Activated T-cell treated with anti-CD3 and anti-CD28 coated beads, Interleukin-2, amount 50 U/mL, for 72 hours (primary cell): ENCODE measurements around the gene FLACC1. TPM values are rescaled to one million over a fixed set of nuclear protein-coding genes. Genes with fewer than 3 reads are reported as not detected.
"Not testable (repeated sequence)": the region's sequence is repeated elsewhere in the genome, so short reads cannot be mapped to it uniquely, and the experiment has no call there.

Experiments
- ATAC-seq, 2 donors: fragments of 150-1000 bp; cut with Tn5 transposase; replicated peaks in 1 of 2; 2 replicates each; pipeline ENCODE4 v1.10.0; 2021; ENCODE audit warnings: moderate library complexity in 2 of 2, mild to moderate bottlenecking in 1 of 2
- DNase-seq, 2 donors: peaks; one replicate each; pipeline ENCODE4 v3.0.0; 2021 to 2022; ENCODE audit warnings: mixed read lengths in 1 of 2
- H3K27ac Mint-ChIP-seq: one replicate; pipeline ENCODE4 v1.8.0; 2022; ENCODE audit warnings: mild to moderate bottlenecking, moderate library complexity, mixed read lengths
- H3K27me3 Mint-ChIP-seq: one replicate; pipeline ENCODE4 v1.8.0; 2022; ENCODE audit warnings: low read depth, mixed read lengths
- H3K36me3 Mint-ChIP-seq, 2 donors: one replicate each; pipeline ENCODE4 v1.8.0; 2022; ENCODE audit warnings: mixed read lengths in 2 of 2, mild to moderate bottlenecking in 1 of 2; ENCODE audit not compliant: insufficient read depth in 2 of 2
- H3K4me1 Mint-ChIP-seq: one replicate; pipeline ENCODE4 v1.8.0; 2022; ENCODE audit warnings: low read depth, mixed read lengths
- H3K4me3 Mint-ChIP-seq, 2 donors: one replicate each; pipeline ENCODE4 v1.8.0; 2022; ENCODE audit warnings: mild to moderate bottlenecking in 2 of 2, mixed read lengths in 2 of 2, moderate library complexity in 2 of 2
- H3K9me3 Mint-ChIP-seq, 2 donors: one replicate each; pipeline ENCODE4 v1.8.0; 2022; ENCODE audit warnings: mixed read lengths in 2 of 2
- total RNA-seq, 2 donors: library from RNA; stranded (reverse); gene quantifications; one replicate each; pipeline ENCODE4 v1.2.3, GENCODE V29; 2022

The FLACC1 gene
- total RNA-seq, 2 donors from 2014 or later = 3.3 to 3.7 TPM

DNA sequence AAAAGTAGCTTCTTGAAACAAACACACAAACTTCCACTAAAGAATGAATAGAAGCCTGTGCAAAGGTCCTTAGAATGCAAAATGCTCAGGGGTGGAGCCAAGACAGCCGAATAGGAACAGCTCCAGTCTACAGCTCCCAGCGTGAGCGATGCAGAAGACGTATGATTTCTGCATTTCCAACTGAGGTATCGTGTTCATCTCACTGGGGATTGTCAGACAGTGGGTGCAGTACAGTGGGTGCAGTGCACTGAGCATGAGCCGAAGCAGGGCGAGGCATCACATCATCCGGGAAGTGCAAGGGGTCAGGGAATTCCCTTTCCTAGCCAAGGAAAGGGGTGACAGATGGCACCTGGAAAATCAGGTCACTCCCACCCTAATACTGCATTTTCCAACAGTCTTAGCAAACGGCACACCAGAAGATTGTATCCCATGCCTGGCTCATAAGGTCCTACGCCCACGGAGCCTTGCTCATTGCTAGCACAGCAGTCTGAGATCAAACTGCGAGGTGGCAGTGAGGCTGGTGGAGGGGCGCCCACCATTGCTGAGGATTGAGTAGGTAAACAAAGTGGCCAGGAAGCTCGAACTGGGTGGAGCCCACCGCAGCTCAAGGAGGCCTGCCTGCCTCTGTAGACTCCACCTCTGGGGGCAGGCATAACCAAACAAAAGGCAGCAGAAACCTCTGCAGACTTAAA lies 66.5 kb downstream of the FLACC1 start:
- DNase-seq, H3K4me3 Mint-ChIP-seq, H3K27me3 Mint-ChIP-seq, ATAC-seq, H3K27ac Mint-ChIP-seq, H3K4me1 Mint-ChIP-seq: not testable (repeated sequence)
- H3K36me3 Mint-ChIP-seq = peaks cover 38 to 57% of the 10 kb centered on the region in 2 donors
- H3K9me3 Mint-ChIP-seq = peaks cover 21 to 23% of the 10 kb centered on the region in 2 donors

DNA sequence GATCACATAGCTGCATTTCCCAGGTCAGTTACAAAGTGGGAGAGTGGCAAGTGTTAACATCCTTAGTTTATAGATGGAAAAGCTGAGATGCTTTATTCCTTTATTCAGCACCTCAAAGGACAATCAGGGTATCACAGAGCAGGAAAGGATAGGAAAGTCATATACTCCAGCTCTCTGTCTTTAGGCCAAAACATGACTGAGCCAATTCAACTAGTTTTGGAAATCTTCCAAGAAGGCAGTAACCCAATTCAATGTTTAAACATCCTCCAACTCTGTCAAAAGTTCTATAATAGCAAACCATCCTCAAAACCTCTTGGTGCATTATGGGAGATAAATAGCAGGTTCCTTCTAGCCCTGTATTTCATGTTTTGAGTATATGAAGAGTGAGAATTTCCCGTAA lies 71.6 kb downstream of the FLACC1 start:
- Mint-ChIP-seq H3K27ac (peak overlapping the region; percentile 5), H3K9me3 (peaks cover 5 to 6% of the 10 kb centered on the region in 2 donors), H3K4me1 (peaks cover 14% of the 10 kb centered on the region), H3K4me3 (no peak overlapping the region), H3K27me3 (no peaks in the 10 kb centered on the region), H3K36me3 (peaks cover 33 to 43% of the 10 kb centered on the region in 2 donors)
- DNase-seq (no peak), ATAC-seq (no peak)

DNA sequence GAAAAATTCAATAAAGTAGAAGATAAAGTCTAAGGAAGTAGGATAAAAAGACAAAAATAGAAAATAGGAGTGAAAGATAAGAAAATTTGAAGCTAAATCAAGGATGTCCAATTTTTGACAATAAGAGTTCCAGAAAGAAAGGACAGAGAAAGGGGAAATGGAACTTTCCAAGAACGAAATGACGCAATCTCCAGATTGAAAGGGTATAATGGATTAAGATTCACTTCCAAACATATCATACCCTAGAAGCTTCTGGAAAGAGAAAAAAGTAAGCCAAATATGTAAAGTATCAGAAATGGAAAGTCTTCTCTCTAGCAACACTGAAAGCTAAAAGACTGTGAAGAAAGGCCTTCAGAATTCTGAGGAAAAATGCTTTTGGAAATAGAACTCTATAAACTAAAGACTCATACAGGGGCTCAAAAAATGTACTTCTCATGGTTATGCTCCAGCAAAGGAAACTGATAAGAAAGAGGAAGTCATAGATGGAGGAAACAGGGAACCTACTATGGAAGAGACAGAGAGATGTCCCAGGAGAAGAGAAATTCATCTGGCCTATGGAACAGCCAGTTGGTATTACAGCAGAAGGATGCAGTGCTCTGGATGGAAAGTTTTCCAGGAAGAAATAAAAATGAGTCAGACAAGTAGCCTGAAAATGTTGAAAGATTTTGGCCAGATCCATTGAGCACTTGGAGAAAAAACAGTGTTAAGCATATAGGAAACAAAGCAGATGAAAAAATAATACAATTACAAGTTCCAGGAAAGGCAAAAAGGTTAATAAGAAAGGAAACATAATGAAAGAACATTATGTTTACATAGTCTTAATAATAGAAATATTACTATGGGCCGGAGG lies 76.7 kb downstream of the FLACC1 start:
- H3K4me3 Mint-ChIP-seq = peak overlapping the region in 1 of 2 donors; percentile 23
- no peak for DNase-seq
- H3K4me1 Mint-ChIP-seq = peaks cover 30% of the 10 kb centered on the region
- H3K36me3 Mint-ChIP-seq = peaks cover 18 to 35% of the 10 kb centered on the region in 2 donors
- H3K27ac Mint-ChIP-seq = peak overlapping the region; percentile 93
- H3K9me3 Mint-ChIP-seq = no peaks in the 10 kb centered on the region
- ATAC-seq = no peak
- H3K27me3 Mint-ChIP-seq = no peaks in the 10 kb centered on the region

DNA sequence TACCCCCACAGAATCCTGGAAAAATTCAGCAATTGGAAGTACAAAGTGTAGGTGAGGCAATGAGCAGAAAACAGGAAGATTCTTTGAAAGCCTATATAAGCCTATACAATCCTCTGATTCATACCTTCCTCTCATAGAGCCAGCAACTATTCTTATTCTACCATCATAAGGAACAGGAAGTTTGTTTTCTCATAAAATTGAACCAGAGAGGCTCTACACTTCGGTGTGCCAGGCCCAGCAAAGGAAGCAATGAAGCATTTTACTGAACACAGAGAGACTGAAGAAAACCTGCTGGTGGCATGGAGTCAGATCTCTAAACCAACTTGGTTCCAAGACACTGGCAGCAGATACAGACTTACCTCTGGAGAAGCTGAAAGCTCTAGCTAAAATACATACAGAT lies 78.1 kb downstream of the FLACC1 start:
- DNase-seq (no peak), ATAC-seq (peak; percentile 76 to 88)
- H3K36me3 Mint-ChIP-seq = peaks cover 12 to 39% of the 10 kb centered on the region in 2 donors

DNA sequence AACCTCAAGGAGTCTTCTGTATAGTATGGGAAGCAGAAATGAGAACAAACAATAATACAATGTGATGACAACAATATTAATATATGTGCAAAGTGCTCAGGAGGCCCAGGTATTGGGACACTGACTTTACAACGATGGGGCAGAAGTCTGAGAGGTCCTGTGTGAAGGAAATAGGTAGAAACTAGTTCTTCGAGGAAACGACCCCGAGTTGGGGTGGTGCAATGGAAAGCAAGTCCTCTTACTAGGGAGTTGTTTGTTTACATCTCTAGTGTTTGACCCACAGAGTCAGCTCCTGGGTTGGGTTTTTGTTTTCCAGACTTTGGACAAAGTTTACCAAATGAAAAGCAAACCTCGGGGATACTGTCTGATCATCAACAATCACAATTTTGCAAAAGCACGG lies 80.6 kb downstream of the FLACC1 start:
- Mint-ChIP-seq H3K36me3 (peaks cover 21 to 56% of the 10 kb centered on the region in 2 donors), H3K4me3 (no peak overlapping the region), H3K4me1 (peaks cover 44% of the 10 kb centered on the region), H3K27me3 (no peaks in the 10 kb centered on the region), H3K27ac (no peak overlapping the region), H3K9me3 (no peaks in the 10 kb centered on the region)
- ATAC-seq (no peak), DNase-seq (no peak)

More for the DNA sequence above, 78.1 kb downstream of the FLACC1 start:
- Mint-ChIP-seq H3K9me3 (no peaks in the 10 kb centered on the region), H3K27me3 (no peaks in the 10 kb centered on the region), H3K4me3 (no peak overlapping the region), H3K27ac (peak overlapping the region; percentile 7), H3K4me1 (peaks cover 22% of the 10 kb centered on the region)

DNA sequence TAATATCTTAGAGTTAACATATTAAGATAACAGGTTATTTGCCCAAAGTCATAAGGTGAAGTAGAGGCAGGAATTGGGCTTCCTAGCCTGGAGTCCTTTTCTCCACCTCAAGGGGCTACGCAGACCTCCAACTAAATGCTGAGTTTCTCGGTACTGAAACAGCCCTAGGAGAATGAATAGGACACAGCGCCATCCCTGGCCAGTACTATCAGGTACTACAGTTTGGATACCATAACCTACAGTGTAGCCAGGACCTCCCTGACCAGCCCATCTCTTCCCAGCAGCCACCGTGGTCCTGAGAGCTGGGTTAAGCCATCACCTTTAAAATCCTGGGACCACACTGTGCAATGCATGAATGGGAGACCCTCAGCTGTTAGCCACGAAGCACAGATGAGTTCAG lies 81.2 kb downstream of the FLACC1 start:
- Mint-ChIP-seq H3K27ac (no peak overlapping the region), H3K4me3 (no peak overlapping the region), H3K36me3 (peaks cover 21 to 56% of the 10 kb centered on the region in 2 donors), H3K27me3 (no peaks in the 10 kb centered on the region), H3K9me3 (no peaks in the 10 kb centered on the region), H3K4me1 (peaks cover 49% of the 10 kb centered on the region)
- no peak for DNase-seq
- no peak for ATAC-seq

DNA sequence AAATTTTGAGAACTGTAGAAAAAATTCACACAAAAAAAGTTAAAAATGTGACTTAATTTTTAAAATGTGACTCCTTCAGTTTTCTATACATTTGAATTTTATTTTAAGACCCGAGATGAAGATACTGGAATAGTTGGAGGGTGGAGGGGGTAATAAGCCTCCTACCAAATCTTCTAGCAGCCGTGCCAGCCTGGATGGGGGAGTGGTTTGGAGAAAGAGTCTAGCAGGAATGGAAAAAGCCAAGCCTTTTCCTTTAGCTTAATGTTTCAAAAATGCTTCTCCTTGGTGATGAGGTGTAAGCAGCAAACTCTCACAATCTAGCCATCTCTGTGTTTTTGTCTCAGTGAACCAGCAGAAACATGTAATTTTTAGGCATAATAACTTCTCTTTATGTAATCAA lies 82.1 kb downstream of the FLACC1 start:
- no peak for DNase-seq
- peaks cover 16 to 50% of the 10 kb centered on the region in 2 donors for H3K36me3 Mint-ChIP-seq
- H3K4me3 Mint-ChIP-seq = no peak overlapping the region
- ATAC-seq = no peak
- no peaks in the 10 kb centered on the region for H3K9me3 Mint-ChIP-seq
- no peaks in the 10 kb centered on the region for H3K27me3 Mint-ChIP-seq
- H3K27ac Mint-ChIP-seq = peak overlapping the region; percentile 66
- H3K4me1 Mint-ChIP-seq = peaks cover 55% of the 10 kb centered on the region

DNA sequence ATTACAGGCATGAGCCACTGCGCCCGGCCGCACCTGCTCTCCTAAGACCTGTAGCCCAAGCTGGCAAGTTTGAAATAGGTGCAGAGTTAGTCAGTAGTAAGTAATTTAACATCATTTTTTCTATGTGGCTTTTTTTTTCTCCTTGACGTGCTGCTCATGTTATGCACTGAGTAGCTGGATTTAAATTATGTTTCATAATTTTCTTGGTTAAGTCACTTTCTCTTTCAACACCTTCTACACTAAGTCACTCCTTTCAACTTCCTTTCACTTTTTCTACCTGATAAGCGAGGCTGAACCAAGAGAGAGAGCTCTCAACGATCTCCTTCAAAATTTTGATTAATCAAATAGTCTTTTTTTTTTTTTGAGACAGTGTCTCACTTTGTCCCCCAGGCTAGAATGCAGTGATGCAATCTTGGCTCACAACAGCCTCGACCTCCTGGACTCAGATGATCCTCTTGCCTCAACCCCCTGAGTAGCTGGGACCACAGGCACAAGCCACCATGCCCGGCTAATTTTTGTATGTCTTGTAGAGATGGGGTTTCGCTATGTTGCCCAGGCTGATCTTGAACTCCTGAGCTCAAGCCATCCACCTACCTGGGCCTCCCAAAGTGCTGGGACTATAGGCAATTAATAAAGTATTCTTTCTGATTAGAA lies 83.7 kb downstream of the FLACC1 start:
- no peaks in the 10 kb centered on the region for H3K9me3 Mint-ChIP-seq

DNA sequence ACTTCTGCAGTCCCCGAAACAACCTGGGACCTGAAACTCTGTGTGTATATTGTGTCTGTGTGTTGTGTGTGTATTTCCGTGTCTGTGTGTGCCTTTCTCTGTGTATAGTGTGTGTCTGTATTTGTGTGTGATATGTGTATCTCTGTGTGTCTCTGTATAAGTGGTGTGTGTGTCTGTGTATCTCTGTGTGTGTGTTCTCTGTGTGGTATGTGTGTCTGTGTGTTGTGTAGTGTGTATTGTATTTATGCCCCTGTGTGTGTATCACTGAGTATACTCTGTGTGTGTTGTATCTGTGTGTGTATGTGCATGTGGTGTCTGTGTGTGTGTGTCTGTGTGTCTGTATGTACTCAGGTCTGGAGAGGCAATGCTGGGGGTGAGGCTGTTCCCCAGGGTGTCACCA lies 85.2 kb downstream of the FLACC1 start:
- peaks cover 53% of the 10 kb centered on the region for H3K4me1 Mint-ChIP-seq
- peak overlapping the region; percentile 0 to 24 for H3K4me3 Mint-ChIP-seq
- no peak for DNase-seq
- H3K27me3 Mint-ChIP-seq = no peaks in the 10 kb centered on the region
- H3K9me3 Mint-ChIP-seq = no peaks in the 10 kb centered on the region
- H3K36me3 Mint-ChIP-seq = peaks cover 16 to 46% of the 10 kb centered on the region in 2 donors
- peak overlapping the region; percentile 25 for H3K27ac Mint-ChIP-seq
- ATAC-seq = peak in 1 of 2 donors; percentile 18

More for the DNA sequence above, 83.7 kb downstream of the FLACC1 start:
- peak; percentile 57 to 68 for ATAC-seq
- DNase-seq = no peak
- no peaks in the 10 kb centered on the region for H3K27me3 Mint-ChIP-seq
- peak overlapping the region; percentile 29 to 35 for H3K4me3 Mint-ChIP-seq
- peak overlapping the region; percentile 59 for H3K27ac Mint-ChIP-seq
- peaks cover 12 to 45% of the 10 kb centered on the region in 2 donors for H3K36me3 Mint-ChIP-seq
- peaks cover 54% of the 10 kb centered on the region for H3K4me1 Mint-ChIP-seq

DNA sequence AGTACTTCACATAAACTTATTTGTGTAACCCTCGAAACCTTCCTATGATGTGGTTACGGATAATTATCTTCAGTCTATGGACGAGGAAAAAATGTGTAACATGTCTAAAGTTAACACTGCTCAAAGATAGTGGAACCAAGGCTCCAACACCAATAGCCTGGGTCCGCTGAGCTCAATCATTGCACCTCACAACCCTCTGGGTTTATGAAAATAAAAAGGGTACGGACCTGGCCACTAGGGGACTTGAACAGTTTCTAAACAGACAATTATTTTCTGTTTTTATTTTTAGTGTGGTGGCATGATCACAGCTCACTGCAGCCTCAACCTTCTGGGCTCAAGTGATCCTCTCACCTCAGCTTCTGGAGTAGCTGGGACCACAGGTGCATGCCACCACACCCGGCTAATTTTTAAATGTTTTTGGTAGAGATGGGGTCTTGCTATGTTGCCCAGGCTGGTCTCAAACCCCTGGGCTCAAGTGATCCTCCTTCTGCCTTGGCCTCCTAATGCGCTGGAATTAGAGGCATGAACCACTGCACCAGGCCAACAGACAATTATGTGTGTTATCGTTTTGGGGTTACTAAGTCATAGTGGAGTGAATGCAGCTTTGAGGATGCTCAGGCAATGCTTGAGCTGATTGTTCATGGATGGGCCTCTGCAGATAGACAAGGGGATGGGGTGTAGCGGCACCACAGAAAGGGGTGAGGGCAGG lies 86.7 kb downstream of the FLACC1 start:
- no peak overlapping the region for H3K27ac Mint-ChIP-seq
- H3K4me1 Mint-ChIP-seq = peaks cover 67% of the 10 kb centered on the region
- no peaks in the 10 kb centered on the region for H3K9me3 Mint-ChIP-seq
- no peak overlapping the region for H3K4me3 Mint-ChIP-seq
- no peaks in the 10 kb centered on the region for H3K27me3 Mint-ChIP-seq
- no peak for DNase-seq
- peaks cover 18 to 42% of the 10 kb centered on the region in 2 donors for H3K36me3 Mint-ChIP-seq
- no peak for ATAC-seq

DNA sequence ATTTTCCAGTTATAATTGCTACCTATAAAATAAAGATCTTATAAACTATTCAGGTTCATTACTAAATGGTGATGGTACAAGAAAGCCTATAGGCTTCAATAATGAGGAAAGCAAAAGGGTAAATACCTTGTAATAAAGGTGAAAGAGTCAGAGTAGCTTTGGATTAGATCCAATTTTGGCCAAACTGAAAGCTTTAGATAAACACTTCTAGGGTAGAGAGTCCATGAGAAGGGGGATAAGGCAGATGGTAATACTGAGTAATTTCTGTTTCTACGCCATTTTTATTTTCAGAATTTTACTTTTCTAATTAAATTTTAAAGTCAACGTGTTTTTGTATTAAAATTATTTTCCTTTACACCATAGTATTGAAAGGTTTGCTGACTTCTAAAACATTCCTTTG lies 87.4 kb downstream of the FLACC1 start:
- Mint-ChIP-seq H3K27me3 (no peaks in the 10 kb centered on the region), H3K4me3 (no peak overlapping the region), H3K27ac (no peak overlapping the region), H3K9me3 (no peaks in the 10 kb centered on the region), H3K36me3 (peaks cover 20 to 36% of the 10 kb centered on the region in 2 donors), H3K4me1 (peaks cover 73% of the 10 kb centered on the region)
- no peak for DNase-seq
- no peak for ATAC-seq

DNA sequence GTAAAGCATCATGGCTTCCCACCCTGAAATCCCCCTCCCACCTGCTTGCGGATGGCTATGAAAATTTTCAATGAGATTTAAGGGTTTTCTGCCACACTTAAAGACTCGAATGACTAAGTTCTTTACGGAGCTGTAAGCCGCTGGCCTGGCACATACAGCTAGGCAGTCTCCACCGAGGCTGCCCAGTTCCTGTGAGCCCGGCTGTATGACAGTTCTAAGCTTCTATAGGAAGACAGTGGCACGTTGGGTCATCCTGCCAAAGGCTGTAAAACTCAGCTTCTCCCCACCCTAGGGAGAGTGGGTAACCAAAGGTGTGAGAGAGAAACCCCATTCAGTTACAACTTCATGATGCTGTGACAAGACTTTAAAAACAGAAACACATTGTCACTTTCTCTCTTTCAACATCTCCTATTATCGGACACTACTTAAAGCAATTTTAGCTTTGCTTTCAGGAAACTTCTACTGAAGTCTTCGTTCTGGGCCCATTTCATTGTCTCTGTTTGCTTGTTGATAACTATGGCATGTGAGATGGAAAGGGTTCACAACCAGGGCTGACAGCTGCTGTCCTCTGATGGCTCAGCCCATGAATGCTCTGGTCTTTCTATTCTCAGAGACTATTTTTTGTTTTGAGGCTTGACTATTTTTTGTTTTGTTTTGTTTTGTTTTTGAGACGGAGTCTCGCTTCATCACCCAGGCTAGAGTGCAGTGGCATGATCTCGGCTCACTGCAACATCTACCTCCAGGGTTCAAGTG lies 89.7 kb downstream of the FLACC1 start:
- Mint-ChIP-seq H3K27ac (no peak overlapping the region), H3K4me1 (peaks cover 84% of the 10 kb centered on the region), H3K9me3 (no peaks in the 10 kb centered on the region), H3K36me3 (peaks cover 17 to 27% of the 10 kb centered on the region in 2 donors), H3K4me3 (peak overlapping the region; percentile 4 to 41), H3K27me3 (no peaks in the 10 kb centered on the region)
- DNase-seq = peak in 1 of 2 donors; percentile 31
- ATAC-seq = peak in 1 of 2 donors; percentile 45
